HL-60 (cell line): ENCODE results near the gene CES1.
"Not testable (repeated sequence)": the region's sequence is repeated elsewhere in the genome, so short reads cannot be mapped to it uniquely, and the experiment has no call there.

Source experiments
- DNase-seq, 2 experiments: peaks; one replicate each; pipeline ENCODE4 v3.0.0-alpha.2; 2010 to 2020; ENCODE audit warnings: low read depth in 1 of 2, low spot score in 1 of 2
- H3K27ac ChIP-seq: fragments of 250-450 bp; sonication (Bioruptor Pico); replicated peaks from 2 replicates; pipeline ENCODE4 v1.5.1; 2020; ENCODE audit warnings: mild to moderate bottlenecking, moderate library complexity
- H3K27me3 ChIP-seq: fragments of 250-450 bp; sonication (Bioruptor Pico); 2 replicates; pipeline ENCODE4 v1.5.1; 2021; ENCODE audit warnings: mild to moderate bottlenecking, moderate library complexity; ENCODE audit not compliant: insufficient read depth, poor library complexity, severe bottlenecking
- H3K4me3 ChIP-seq: replicated peaks from 2 replicates; pipeline ENCODE4 v1.5.1; 2011; ENCODE audit warnings: mild to moderate bottlenecking, control low read depth, low read length; ENCODE audit not compliant: insufficient read depth
- GABPA ChIP-seq: IDR thresholded peaks from 2 replicates; pipeline ENCODE4 v1.6.1; 2012; ENCODE audit warnings: low read depth
- POLR2AphosphoS5 ChIP-seq: IDR thresholded peaks from 2 replicates; pipeline ENCODE4 v1.6.1; 2012; ENCODE audit warnings: low read depth
- SPI1 ChIP-seq: IDR thresholded peaks from 2 replicates; pipeline ENCODE4 v1.6.1; 2012; ENCODE audit warnings: low read depth, mild to moderate bottlenecking, borderline replicate concordance
- TF ChIP-seq, protein P1 (sequence below): IDR thresholded peaks from one replicate; pipeline ENCODE4 v1.5.1; 2011; ENCODE audit warnings: low read length, control low read depth, inconsistent platforms; ENCODE audit not compliant: insufficient read depth
- TF ChIP-seq, protein P2 (sequence below): IDR thresholded peaks from 2 replicates; pipeline ENCODE4 v1.6.1; 2012; ENCODE audit warnings: low read depth; ENCODE audit not compliant: insufficient replicate concordance

The CES1 gene

GRCh38 chr16:55830658-55831294 lies 2.1 kb downstream of the CES1 start:
- Histone ChIP-seq H3K27ac (no peak overlapping the region), H3K27me3 (no peaks in the 10 kb centered on the region), H3K4me3 (no peak overlapping the region)
- no peak for TF ChIP-seq POLR2AphosphoS5
- TF ChIP-seq SPI1, result no peak
- no peak for TF ChIP-seq GABPA
- TF ChIP-seq, protein P1, sequence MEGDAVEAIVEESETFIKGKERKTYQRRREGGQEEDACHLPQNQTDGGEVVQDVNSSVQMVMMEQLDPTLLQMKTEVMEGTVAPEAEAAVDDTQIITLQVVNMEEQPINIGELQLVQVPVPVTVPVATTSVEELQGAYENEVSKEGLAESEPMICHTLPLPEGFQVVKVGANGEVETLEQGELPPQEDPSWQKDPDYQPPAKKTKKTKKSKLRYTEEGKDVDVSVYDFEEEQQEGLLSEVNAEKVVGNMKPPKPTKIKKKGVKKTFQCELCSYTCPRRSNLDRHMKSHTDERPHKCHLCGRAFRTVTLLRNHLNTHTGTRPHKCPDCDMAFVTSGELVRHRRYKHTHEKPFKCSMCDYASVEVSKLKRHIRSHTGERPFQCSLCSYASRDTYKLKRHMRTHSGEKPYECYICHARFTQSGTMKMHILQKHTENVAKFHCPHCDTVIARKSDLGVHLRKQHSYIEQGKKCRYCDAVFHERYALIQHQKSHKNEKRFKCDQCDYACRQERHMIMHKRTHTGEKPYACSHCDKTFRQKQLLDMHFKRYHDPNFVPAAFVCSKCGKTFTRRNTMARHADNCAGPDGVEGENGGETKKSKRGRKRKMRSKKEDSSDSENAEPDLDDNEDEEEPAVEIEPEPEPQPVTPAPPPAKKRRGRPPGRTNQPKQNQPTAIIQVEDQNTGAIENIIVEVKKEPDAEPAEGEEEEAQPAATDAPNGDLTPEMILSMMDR, result no peak
- TF ChIP-seq, protein P2, sequence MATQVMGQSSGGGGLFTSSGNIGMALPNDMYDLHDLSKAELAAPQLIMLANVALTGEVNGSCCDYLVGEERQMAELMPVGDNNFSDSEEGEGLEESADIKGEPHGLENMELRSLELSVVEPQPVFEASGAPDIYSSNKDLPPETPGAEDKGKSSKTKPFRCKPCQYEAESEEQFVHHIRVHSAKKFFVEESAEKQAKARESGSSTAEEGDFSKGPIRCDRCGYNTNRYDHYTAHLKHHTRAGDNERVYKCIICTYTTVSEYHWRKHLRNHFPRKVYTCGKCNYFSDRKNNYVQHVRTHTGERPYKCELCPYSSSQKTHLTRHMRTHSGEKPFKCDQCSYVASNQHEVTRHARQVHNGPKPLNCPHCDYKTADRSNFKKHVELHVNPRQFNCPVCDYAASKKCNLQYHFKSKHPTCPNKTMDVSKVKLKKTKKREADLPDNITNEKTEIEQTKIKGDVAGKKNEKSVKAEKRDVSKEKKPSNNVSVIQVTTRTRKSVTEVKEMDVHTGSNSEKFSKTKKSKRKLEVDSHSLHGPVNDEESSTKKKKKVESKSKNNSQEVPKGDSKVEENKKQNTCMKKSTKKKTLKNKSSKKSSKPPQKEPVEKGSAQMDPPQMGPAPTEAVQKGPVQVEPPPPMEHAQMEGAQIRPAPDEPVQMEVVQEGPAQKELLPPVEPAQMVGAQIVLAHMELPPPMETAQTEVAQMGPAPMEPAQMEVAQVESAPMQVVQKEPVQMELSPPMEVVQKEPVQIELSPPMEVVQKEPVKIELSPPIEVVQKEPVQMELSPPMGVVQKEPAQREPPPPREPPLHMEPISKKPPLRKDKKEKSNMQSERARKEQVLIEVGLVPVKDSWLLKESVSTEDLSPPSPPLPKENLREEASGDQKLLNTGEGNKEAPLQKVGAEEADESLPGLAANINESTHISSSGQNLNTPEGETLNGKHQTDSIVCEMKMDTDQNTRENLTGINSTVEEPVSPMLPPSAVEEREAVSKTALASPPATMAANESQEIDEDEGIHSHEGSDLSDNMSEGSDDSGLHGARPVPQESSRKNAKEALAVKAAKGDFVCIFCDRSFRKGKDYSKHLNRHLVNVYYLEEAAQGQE, result no peak
- no peak for DNase-seq

DNA sequence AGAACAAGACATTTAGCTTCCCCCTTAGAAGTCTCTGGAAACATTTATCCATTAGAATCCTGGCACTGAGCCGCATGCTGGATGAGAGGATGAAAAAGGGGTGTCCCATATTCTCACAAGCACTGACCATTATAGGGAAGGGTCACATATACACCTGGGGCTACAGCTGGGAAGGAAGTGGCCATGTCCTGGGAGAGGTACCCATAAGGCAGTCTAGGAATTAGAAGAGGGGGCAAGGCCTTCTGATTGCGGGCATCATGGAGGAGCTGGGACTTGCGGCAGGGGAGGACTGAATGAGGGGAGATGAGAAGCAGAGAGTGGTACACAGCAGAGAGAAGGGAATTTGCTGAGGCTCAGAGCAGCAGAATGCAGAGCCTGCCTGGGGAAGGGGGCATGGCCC lies 3.7 kb downstream of the CES1 start:
- not testable (repeated sequence) for DNase-seq, H3K27me3 ChIP-seq, H3K27ac ChIP-seq, H3K4me3 ChIP-seq

- H3K4me3 ChIP-seq, result no peak overlapping the region
- no peaks in the 10 kb centered on the region for H3K27me3 ChIP-seq
- TF ChIP-seq, protein P1, result no peak
- TF ChIP-seq GABPA, result no peak
- no peak for DNase-seq
- no peak overlapping the region for H3K27ac ChIP-seq
These were observed 4.2 kb downstream of the CES1 start for GRCh38 chr16:55828680-55829079.

- Histone ChIP-seq H3K27me3 (no peaks in the 10 kb centered on the region), H3K4me3 (no peak overlapping the region), H3K27ac (no peak overlapping the region)
- TF ChIP-seq, protein P2, result no peak
- TF ChIP-seq, protein P1, result no peak
- TF ChIP-seq SPI1 (no peak), POLR2AphosphoS5 (no peak), GABPA (no peak)
- no peak for DNase-seq
These were observed 7.7 kb downstream of the CES1 start for GRCh38 chr16:55825115-55825728.
